Astrocyte (in vitro differentiated cells and primary cell): ENCODE data around the gene STPG3.

ENCODE experiments used
- EZH2 ChIP-seq: IDR thresholded peaks from 2 replicates; pipeline ENCODE4 v1.6.1; 2012; ENCODE audit warnings: mild to moderate bottlenecking, low read length, inconsistent platforms; ENCODE audit not compliant: insufficient read depth
- TF ChIP-seq, protein P1 (sequence below): IDR thresholded peaks from 2 replicates; pipeline ENCODE4 v1.5.1; 2011; ENCODE audit warnings: low read depth, mild to moderate bottlenecking, inconsistent platforms, low read length, moderate library complexity; ENCODE audit not compliant: insufficient read depth

DNA sequence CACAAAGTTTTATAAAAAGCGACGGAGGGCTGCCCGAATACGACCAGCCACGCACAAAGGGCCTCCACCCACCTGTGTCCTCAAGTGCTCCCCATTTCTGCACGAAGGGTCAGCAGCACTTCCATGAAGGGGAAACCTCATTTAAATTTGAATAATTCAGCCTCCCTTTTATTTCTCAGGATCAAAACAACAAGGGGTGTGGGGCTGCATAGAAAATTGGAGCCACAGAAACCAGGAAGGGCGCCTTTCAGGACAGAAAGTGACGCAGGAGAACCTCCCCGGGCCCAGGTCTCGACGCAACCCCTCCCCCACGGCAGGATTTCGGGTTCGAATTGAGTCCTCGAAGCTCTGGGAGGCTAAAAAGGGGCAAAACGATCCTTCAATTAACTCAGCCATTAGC is 48.9 kb downstream of the STPG3 start:
- TF ChIP-seq, protein P1, sequence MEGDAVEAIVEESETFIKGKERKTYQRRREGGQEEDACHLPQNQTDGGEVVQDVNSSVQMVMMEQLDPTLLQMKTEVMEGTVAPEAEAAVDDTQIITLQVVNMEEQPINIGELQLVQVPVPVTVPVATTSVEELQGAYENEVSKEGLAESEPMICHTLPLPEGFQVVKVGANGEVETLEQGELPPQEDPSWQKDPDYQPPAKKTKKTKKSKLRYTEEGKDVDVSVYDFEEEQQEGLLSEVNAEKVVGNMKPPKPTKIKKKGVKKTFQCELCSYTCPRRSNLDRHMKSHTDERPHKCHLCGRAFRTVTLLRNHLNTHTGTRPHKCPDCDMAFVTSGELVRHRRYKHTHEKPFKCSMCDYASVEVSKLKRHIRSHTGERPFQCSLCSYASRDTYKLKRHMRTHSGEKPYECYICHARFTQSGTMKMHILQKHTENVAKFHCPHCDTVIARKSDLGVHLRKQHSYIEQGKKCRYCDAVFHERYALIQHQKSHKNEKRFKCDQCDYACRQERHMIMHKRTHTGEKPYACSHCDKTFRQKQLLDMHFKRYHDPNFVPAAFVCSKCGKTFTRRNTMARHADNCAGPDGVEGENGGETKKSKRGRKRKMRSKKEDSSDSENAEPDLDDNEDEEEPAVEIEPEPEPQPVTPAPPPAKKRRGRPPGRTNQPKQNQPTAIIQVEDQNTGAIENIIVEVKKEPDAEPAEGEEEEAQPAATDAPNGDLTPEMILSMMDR = no peak
- TF ChIP-seq EZH2 = no peak
